HuH-7.5 (cell line): ENCODE results near the gene MYO3B.
"Not testable (repeated sequence)": the region's sequence is repeated elsewhere in the genome, so short reads cannot be mapped to it uniquely, and the experiment has no call there.

Experiments used
- DNase-seq: peaks from one replicate; pipeline ENCODE4 v3.0.0; 2011; ENCODE audit warnings: low spot score

The MYO3B gene

DNA sequence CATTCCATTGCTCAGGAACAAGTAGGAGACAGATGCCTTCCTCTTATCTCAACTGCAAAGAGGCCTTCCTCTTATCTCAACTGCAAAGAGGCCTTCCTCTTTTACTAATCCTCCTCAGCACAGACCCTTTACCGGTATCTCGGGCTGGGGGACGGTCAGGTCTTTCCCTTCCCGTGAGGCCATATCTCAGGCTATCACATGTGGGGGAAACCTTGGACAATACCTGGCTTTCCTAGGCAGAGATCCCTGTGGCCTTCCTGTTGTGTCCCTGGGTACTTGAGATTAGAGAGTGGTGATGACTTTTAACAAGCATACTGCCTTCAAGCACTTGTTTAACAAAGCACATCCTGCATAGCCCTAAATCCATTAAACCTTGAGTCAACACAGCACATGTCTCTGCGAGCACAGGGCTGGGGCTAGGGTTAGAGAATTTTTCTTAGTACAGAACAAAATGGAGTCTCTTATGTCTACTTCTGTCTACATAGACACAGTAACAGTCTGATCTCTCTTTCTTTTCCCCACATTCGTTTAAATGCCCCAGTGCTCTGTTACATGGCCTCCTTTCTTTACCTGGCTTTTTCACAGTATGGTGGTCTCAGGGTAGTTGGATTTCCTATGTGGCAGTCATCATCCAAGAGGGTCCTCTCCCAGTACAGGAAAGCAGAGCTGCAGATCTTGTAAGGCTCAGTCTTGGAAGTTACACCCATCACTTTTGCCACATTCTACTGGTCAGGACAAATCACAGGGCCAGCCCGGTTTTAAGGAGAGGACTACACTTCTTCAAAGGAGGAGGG, 86.0 kb downstream of the MYO3B start:
- DNase-seq, result not testable (repeated sequence)

- DNase-seq, result no peak
Measured at GRCh38 chr2:170264522-170264860, 86.5 kb downstream of the MYO3B start.

GRCh38 chr2:170264865-170265264, 86.9 kb downstream of the MYO3B start:
- DNase-seq, result no peak

DNA sequence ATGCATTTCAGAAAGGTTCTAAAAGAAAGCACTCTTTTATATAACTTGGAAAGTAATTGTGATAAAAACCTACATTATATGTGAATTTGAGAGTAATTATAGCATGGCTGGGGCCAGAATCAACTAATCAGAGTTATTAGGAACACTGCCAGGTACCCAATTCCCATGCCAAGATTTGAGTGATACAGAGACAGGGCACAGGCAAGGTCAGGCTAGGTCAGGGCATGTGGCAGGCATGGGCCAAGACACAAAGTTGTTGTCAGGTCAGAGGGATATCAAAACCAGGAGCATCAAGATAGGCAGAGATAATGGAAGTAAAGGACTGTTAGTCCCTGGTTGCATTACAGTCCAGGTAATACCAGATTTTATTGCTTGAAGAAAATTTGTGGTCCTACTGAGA, 87.4 kb downstream of the MYO3B start:
- DNase-seq, result no peak

DNA sequence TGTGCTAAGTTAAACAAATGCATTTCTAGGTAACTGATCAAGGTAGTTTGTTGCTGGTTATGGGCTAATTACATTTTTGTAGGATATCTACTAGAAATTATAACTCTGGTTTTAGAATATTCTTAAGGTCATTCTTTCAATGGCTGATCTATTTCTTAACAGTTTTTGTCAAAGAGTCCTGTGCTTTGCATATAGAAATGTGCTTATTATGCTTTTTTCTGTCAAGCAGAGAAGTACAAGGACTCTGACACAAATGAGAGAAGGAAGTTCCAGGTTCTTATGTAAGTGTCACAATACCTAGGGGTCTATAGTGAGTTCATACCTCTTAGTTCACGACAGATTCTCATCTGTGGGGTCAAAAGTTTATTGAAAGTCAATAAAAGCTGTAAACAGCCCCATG, 88.4 kb downstream of the MYO3B start:
- no peak for DNase-seq

DNA sequence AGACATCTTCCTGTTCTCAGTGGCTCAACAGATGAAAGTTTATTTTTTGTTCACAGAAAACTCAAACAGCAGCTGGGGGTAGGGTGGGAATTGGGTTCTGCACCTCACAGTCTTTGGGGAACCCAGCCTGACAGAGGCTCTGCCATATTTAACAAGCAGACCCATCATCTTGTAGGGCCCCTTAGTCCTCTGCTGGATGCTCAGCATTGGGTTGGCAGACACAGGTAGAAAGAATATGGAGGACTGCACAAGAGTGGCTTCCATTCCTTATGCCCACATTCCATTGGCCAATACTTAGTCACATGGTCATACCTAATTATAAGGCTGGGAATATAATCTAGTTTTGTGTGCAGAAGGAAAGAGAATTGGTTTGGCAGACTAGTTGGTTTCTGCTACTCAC, 89.1 kb downstream of the MYO3B start:
- no peak for DNase-seq

- no peak for DNase-seq
Measured at GRCh38 chr2:170270278-170270864, 92.4 kb downstream of the MYO3B start.

GRCh38 chr2:170271340-170271739, 93.4 kb downstream of the MYO3B start:
- no peak for DNase-seq

DNA sequence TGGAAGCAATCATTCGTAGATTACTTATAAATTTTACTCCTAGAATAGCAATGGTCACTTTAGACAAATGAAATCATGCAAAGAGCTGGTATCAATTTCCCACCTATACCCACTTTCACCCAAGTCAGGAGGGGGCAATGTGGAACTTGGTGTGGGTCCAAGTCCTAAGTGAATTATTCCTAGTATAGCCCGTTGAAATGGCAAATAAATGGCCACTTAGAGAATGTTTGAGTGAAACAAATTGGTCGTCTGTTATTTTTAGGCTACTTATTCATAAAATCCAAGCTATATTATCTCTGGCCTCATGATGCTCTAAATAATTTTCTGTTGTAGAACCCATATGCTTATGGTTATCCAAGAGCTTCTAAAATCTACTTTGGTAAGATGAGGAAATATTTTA, 98.1 kb downstream of the MYO3B start:
- DNase-seq, result no peak

DNA sequence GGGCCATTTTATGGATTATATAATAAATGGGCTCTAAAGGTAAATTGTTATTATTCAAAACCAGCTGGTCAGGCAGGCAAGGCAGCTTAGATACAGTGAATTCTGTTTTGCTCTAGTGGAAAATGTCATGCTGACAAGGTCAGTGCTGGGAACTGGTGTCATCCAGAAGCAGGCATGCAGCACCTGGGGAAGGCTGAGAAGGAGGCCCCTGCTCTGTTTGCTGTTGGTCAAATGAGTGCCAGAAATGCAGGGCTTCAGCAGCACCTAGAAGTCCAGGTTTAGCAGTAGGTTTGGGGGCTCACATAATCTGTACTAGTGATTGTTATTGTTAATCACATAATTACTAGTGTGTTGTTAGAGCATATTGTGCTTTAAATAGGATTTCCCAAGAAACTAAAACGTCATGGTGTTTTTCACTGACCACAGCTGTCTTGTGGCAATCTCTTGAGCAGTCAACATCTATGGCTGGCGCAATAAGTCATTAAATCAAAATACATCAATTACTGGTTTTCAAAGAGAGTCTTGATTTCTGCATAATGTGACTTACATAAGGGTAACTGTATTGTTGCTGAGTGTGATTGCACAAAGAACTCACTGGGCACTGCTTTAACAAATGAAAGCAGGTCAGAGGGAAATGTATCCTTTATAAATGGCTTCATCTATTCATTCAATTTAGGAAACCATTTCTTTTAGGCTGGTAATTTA, 99.1 kb downstream of the MYO3B start:
- DNase-seq, result no peak

- no peak for DNase-seq
Measured at GRCh38 chr2:170277951-170278350, 100.0 kb downstream of the MYO3B start.

DNA sequence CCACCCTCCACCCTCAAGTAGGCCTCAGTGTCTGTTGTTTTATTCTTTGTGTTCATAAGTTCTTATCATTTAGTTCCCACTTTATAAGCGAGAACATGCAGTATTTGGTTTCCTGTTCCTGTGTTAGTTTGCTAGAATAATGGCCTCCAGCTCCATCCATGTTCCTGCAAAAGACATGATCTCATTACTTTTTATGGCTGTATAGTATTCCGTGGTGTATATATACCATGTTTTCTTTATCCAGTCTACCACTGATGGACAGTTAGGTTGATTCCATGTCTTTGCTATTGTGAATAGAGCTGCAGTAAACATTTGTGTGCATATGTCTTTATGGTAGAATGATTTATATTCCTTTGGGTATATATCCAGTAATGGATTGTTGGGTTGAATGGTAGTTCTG, 101.7 kb downstream of the MYO3B start:
- not testable (repeated sequence) for DNase-seq

DNA sequence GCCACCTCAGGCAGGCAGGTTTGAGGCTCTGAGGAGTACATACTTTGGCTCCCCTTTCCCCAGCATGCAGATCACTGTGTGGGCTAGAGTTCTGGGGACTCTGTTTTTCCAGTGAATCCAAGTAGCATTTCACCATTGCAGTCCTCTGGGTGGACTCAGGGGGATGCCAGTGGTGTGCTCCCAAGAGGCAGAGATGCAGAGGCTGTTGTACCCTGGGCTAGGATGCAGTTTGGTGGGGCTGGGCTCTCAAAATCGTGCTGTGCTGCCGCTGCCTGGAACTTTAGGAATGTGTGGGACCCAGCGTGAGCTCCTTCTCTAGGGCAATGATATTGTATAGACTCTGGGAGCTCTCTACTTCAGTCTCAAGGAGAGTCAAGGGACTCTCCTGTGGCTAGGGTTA, 104.9 kb downstream of the MYO3B start:
- DNase-seq, result no peak

- DNase-seq, result no peak
Measured at GRCh38 chr2:170284205-170284604, 106.3 kb downstream of the MYO3B start.

DNA sequence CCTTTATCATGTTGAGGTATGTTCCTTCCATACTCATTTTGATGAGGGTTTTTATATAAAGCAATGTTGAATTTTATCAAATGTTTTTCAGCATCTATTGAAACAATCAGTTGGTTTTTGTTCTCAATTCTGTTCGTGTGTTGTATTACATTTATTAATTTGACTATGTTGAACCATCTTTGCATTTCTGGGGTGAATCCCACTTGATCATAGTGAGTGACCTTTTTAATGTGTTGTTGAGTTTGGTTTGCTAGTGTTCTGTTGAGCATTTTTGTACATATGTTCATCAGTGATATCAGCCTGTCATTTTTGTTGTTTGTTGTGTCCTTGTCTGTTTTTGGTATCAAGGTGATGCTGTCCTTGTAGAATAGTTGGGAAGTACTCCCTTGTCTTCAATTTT, 110.9 kb downstream of the MYO3B start:
- DNase-seq, result no peak

DNA sequence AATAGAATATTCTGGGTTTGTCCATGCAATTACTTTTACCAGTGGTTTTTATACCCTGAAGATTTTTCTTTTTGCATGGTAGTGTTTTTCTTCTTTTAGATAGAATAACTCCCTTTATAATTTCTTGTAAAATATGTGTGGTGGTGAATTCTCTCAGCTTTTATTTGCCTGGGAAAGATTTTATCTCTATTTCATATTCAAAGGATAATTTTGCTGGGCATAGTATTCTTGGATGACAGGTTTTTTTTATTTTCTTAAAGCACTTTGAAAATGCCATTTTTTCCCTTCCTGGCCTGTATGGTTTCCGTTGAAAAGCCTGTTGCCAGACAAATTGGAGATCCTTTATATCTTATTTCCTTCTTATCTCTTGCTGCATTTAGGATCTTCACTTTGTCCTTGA, 113.5 kb downstream of the MYO3B start:
- DNase-seq, result no peak

DNA sequence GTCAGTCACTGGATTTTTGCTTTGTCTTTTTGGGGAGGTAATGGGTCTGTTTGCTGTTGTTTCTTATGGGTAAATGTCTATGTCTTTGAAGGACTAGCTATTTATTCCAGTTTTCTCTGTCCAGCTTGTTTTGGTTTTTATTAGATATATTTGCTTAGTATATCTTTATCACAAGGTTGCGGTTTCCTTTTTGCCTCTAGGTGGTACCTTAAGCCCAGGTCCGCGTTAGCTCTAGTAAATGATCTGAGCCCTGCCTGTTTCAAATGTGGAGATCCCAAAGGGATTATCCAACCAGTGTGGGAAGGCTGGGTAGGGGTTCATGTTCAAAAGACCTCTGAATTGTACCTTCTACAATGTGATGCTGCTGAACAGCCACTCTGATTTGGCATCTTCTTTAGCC, 114.5 kb downstream of the MYO3B start:
- DNase-seq, result no peak

- DNase-seq, result no peak
Measured at GRCh38 chr2:170297496-170297895, 119.5 kb downstream of the MYO3B start.

DNA sequence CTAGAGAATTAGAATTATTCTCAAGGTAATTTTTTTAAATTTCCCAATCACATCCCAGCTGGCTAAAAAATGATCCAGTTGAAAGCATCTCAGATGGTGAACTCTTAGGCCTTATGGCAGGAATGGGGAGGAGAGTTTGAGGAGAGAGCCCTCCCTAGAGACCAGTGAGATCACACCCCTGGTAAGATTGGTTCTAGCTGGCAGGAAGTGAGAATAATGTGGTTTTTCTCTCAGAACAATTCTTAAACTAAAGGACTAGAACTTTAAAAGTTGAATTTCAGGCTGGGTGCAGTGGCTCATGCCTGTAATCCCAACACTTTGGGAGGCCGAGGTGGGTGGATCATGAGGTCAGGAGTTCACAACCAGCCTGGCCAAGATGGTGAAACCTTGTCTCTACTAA, 120.2 kb downstream of the MYO3B start:
- no peak for DNase-seq

DNA sequence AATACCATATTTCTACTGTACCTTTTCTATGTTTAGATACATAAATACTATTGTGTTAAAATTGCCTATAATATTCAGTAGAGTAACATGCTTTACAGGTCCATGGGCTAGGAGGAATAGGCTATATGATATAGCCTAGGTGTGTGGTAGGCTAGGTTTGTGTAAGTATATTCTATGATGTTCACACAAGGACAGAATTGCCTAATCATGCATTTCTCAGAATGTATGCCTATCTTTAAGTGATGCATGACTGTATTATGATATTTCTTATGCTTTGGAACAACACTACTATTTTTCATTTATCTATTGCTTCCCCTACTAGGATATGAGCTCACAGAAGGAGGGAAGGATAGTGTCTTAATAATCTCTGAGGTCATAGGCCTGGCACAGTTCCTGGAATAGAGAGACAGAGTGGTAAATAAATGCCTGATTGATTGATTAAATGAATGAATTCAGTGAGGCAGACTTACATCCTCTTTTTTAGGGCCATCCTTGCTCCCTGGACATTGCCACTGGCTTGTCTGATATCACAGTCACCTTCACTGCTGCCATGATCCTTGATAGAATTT, 121.0 kb downstream of the MYO3B start:
- no peak for DNase-seq

DNA sequence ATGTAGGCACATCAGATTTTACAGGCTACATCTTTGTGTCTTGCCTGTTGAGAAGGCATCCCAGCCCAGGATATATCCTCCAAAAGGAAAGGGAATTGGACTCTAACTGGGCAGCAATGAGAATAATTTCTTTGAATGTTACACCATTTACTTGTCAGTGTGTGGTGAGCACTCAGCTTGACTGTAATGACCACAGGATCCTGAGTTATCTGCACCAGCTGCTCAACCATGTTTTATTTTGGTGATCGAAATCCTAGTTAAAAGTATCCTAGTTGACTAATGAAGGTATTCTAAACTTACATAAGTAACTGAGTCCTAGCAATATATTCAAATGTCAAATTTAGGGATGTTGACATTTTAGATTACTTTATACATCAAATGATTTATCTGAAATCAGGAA, 123.0 kb downstream of the MYO3B start:
- DNase-seq, result no peak

GRCh38 chr2:170301626-170302025, 123.7 kb downstream of the MYO3B start:
- no peak for DNase-seq

DNA sequence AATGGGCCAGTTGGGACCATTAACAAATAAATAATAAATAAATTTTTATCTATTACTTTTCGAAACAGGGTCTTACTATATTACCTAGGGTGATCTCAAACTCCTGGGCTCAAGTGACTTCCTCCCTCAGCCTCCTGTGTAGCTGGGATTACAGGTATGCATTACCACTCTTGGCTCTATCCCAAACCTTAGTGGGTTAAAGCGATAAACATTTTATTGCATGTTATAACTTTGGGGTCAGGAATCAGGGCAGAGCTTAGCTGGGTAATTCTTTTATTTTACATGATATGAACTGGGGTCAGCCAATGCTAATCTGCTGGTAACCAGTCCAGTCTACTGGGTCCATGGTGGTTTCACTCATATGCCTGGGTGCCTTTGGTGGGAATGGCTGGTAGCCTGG, 127.8 kb downstream of the MYO3B start:
- DNase-seq, result no peak
